HepG2 (cell line): ENCODE results near the gene SLC13A2. TPM values are rescaled to one million over a fixed set of nuclear protein-coding genes. Genes with fewer than 3 reads are reported as not detected.

Source experiments
- ATAC-seq: fragments of 200-7000 bp; cut with Tn5 transposase; 3 replicates; pipeline ENCODE4 v1.9.1; 2020; ENCODE audit warnings: mild to moderate bottlenecking, moderate library complexity
- BruUV-seq: library from RNA; stranded (reverse); fragments of 400-500 nt; replicated peaks from 2 replicates; lab custom pipeline; 2021; lab: Mats Ljungman, UMichigan
- CTCF ChIA-PET: fragments of 300-600 bp; formaldehyde crosslinking; extraction: SDS; loops from one replicate; lab custom pipeline; 2021; ENCODE audit warnings: low total read pairs, inconsistent platforms, low intra/inter-chr PET ratio; lab: Yijun Ruan, JAX
- POLR2A ChIA-PET: fragments of 350-600 bp; sonication (Branson Sonifier 250); formaldehyde crosslinking; loops from one replicate; lab custom pipeline; 2020; ENCODE audit warnings: antibody characterized with exemption, inconsistent platforms; lab: Yijun Ruan, JAX
- DNase-seq: peaks from one replicate; pipeline ENCODE4 v3.0.0-alpha.2; 2015; ENCODE audit warnings: low spot score
- FAIRE-seq: peaks from 3 replicates; lab custom pipeline; 2011; peaks lifted over from hg19 to GRCh38; lab: Jason Lieb, UNC
- H2AFZ ChIP-seq: one replicate; pipeline ENCODE4 v1.6.1; 2011; ENCODE audit warnings: low read length, inconsistent platforms
- H3K27ac ChIP-seq: fragments of 300-600 bp; 3 replicates; pipeline ENCODE4 v1.8.0; 2011; ENCODE audit warnings: mixed run types, mild to moderate bottlenecking, mixed read lengths, low read length, inconsistent platforms; ENCODE audit not compliant: insufficient read depth; ENCODE audit errors: extremely low read length
- H3K27me3 ChIP-seq, 2 experiments: fragments of 200-600 bp in 1 of 2; 2 replicates in 1 of 2; 3 replicates in 1 of 2; pipeline versions ENCODE4 v1.6.0 to v1.8.0; 2011; ENCODE audit warnings: low read length in 2 of 2, mild to moderate bottlenecking in 2 of 2, moderate library complexity in 2 of 2, inconsistent platforms in 1 of 2; ENCODE audit not compliant: insufficient read depth in 2 of 2, control insufficient read depth in 1 of 2
- H3K36me3 ChIP-seq, 2 experiments: fragments of 200-600 bp in 1 of 2; replicated peaks in 1 of 2; 2 replicates in 1 of 2; 3 replicates in 1 of 2; pipeline versions ENCODE4 v1.5.1 to v1.8.0; 2011; ENCODE audit warnings: low read length in 2 of 2, inconsistent platforms in 1 of 2; ENCODE audit not compliant: insufficient read depth in 2 of 2, control insufficient read depth in 1 of 2
- H3K4me1 ChIP-seq: 2 replicates; pipeline ENCODE4 v1.5.1; 2012; ENCODE audit warnings: low read length, inconsistent platforms; ENCODE audit not compliant: insufficient read depth
- H3K4me2 ChIP-seq: 2 replicates; pipeline ENCODE4 v1.6.0; 2011; ENCODE audit warnings: low read depth, low read length, inconsistent platforms
- H3K4me3 ChIP-seq, 3 experiments: fragments of 200-600 bp in 1 of 3; sonication (generic), shearing (Covaris generic) in 1 of 3; replicated peaks in 1 of 3; 2 replicates each; pipeline ENCODE4 v1.5.1; 2011 to 2016; ENCODE audit warnings: low read length in 3 of 3, inconsistent platforms in 2 of 3, low read depth in 2 of 3, mild to moderate bottlenecking in 2 of 3, control low read depth in 1 of 3, mixed read lengths in 1 of 3; ENCODE audit not compliant: insufficient read depth in 1 of 3
- H3K79me2 ChIP-seq: one replicate; pipeline ENCODE4 v1.6.1; 2011; ENCODE audit warnings: low read length, inconsistent platforms; ENCODE audit not compliant: insufficient read depth
- H3K9ac ChIP-seq: 2 replicates; pipeline ENCODE4 v1.6.0; 2011; ENCODE audit warnings: mild to moderate bottlenecking, low read depth, low read length, inconsistent platforms; ENCODE audit not compliant: insufficient read depth
- H3K9me3 ChIP-seq: 2 replicates; pipeline ENCODE4 v1.5.1; 2012; ENCODE audit warnings: mild to moderate bottlenecking, low read length
- H4K20me1 ChIP-seq: 2 replicates; pipeline ENCODE4 v1.6.0; 2011; ENCODE audit warnings: inconsistent platforms, mild to moderate bottlenecking, low read length, moderate library complexity; ENCODE audit not compliant: insufficient read depth
- MLX ChIP-seq: IDR thresholded peaks from 2 replicates; pipeline ENCODE4 v1.6.1; 2016
- ZBTB33 ChIP-seq: sonication (generic); formaldehyde crosslinking; IDR thresholded peaks from 2 replicates; pipeline ENCODE4 v1.4.0; 2020; ENCODE audit warnings: missing genetic modification reagents
- ZBTB38 ChIP-seq: sonication (generic); formaldehyde crosslinking; IDR thresholded peaks from 2 replicates; pipeline ENCODE4 v1.5.1; 2020; ENCODE audit warnings: mild to moderate bottlenecking, missing genetic modification reagents
- WGBS: methylation state at CpG from one replicate; pipeline ENCODE4 v1.1.6; 2017; ENCODE audit warnings: low lambda C conversion rate; 5-methylcytosine and 5-hydroxymethylcytosine counted together
- in situ Hi-C: cut with HindIII; loops from 2 replicates; pipeline ENCODE4 v1.10.0; 2017; ENCODE audit warnings: low pct_unique_long_range_greater_than_20kb; ENCODE audit not compliant: extremely low pct_ligation_motif_present
- intact Hi-C: fragments of 100-400 bp; cut with micrococcal nuclease; formaldehyde crosslinking; loops from one replicate; pipeline ENCODE4 v1.10.0; 2022; ENCODE audit not compliant: unreplicated experiment
- polyA plus RNA-seq, 8 experiments: library from polyadenylated mRNA; depleted of rRNA in 3 of 8; stranded (reverse) in 7 of 8; unstranded in 1 of 8; fragments of >200 nt; fragmentation: Illumina TruSeq in 4 of 8; extraction: Trizol in 4 of 8; gene quantifications; 2 replicates each; pipeline versions ENCODE4 v1.2.1 to v1.2.3, GENCODE V29; 2011 to 2016; ENCODE audit warnings: low read depth in 4 of 8, missing spikeins in 1 of 8, mixed read lengths in 1 of 8; ENCODE audit not compliant: insufficient read depth in 1 of 8
- total RNA-seq, 5 experiments: library from RNA; depleted of rRNA; stranded (reverse); fragments of >200 nt; fragmentation: Illumina TruSeq; extraction: Trizol; gene quantifications; 2 replicates each; pipeline ENCODE4 v1.2.3, GENCODE V29; 2016; ENCODE audit warnings: low read depth in 1 of 5

Gene SLC13A2
- total and polyA plus RNA-seq, 2 of the 13 experiments (the other 11 are each of a cell fraction or from before 2014, with no cell fraction given), result 0.07 TPM; not detected in 1

GRCh38 chr17:28547096-28547622 lies 73.7 kb downstream of the SLC13A2 start:
- FAIRE-seq (no peak), DNase-seq (no peak), ATAC-seq (no peak)
- in situ Hi-C loops, result no loop called here
- H3K27ac ChIP-seq, result no peak overlapping the region
- no peak overlapping the region for H3K4me2 ChIP-seq
- intact Hi-C loops, result no loop called here
- WGBS, result 78% methylated on average over 10 of the region's 14 CpGs
- no peak overlapping the region for H3K4me3 ChIP-seq
- peak; percentile 50; the same call in 1 of the 2 replicates for TF ChIP-seq ZBTB38 (CRISPR knock-in tag)
- TF ChIP-seq MLX (CRISPR knock-in tag), result no peak
- peak; percentile 87 for TF ChIP-seq ZBTB33 (CRISPR knock-in tag)
- BruUV-seq, result no TSS peak
- no peak overlapping the region for H3K9ac ChIP-seq
- peaks cover 28% of the 10 kb centered on the region for H3K4me1 ChIP-seq
- H3K79me2 ChIP-seq, result no peaks in the 10 kb centered on the region
- CTCF ChIA-PET, result interaction anchor here (1.9 kb wide), 1 partner anchor 67 kb away, joined by 5 read pairs; the partner anchor contains the start of gene RSKR
- POLR2A ChIA-PET, result no interaction called here
- no peaks in the 10 kb centered on the region for H3K9me3 ChIP-seq
- H3K36me3 ChIP-seq, result no peaks in the 10 kb centered on the region
- H3K27me3 ChIP-seq, result no peaks in the 10 kb centered on the region
- H2AFZ ChIP-seq, result no peak overlapping the region
- H4K20me1 ChIP-seq, result no peaks in the 10 kb centered on the region

Other genes starting within 250 kb of the SLC13A2 start
- gene TMEM97, start 154.4 kb upstream of the SLC13A2 start, total RNA-seq (2016; rRNA removed; fragmentation: Illumina TruSeq; extraction: Trizol), result 111 and 137 TPM in 2 replicates
- 51.5 and 69.6 TPM in 2 replicates for gene TMEM97, start 154.4 kb upstream of the SLC13A2 start, polyA plus RNA-seq (2011; rRNA removed)
- 23.4 and 28.0 TPM in 2 replicates for gene IFT20, start 138.2 kb upstream of the SLC13A2 start, total RNA-seq (2016; rRNA removed; fragmentation: Illumina TruSeq; extraction: Trizol)
- 33.9 and 37.8 TPM in 2 replicates for gene IFT20, start 138.2 kb upstream of the SLC13A2 start, polyA plus RNA-seq (2011; rRNA removed)
- 17.5 and 18.7 TPM in 2 replicates for gene TNFAIP1, start 137.9 kb upstream of the SLC13A2 start, total RNA-seq (2016; rRNA removed; fragmentation: Illumina TruSeq; extraction: Trizol)
- 40.6 and 42.8 TPM in 2 replicates for gene TNFAIP1, start 137.9 kb upstream of the SLC13A2 start, polyA plus RNA-seq (2011; rRNA removed)
- gene POLDIP2, start 116.1 kb upstream of the SLC13A2 start, total RNA-seq (2016; rRNA removed; fragmentation: Illumina TruSeq; extraction: Trizol), result 114 and 127 TPM in 2 replicates
- gene POLDIP2, start 116.1 kb upstream of the SLC13A2 start, polyA plus RNA-seq (2011; rRNA removed), result 85.9 and 86.0 TPM in 2 replicates
- gene SEBOX, start 108.4 kb upstream of the SLC13A2 start, total RNA-seq (2016; rRNA removed; fragmentation: Illumina TruSeq; extraction: Trizol), result not detected in 2 replicates
- not detected in 2 replicates for gene SEBOX, start 108.4 kb upstream of the SLC13A2 start, polyA plus RNA-seq (2011; rRNA removed)
- gene VTN, start 103.3 kb upstream of the SLC13A2 start, total RNA-seq (2016; rRNA removed; fragmentation: Illumina TruSeq; extraction: Trizol), result 43.9 and 108 TPM in 2 replicates
- 131 and 230 TPM in 2 replicates for gene VTN, start 103.3 kb upstream of the SLC13A2 start, polyA plus RNA-seq (2011; rRNA removed)
- 0.25 and 0.73 TPM in 2 replicates for gene SARM1, start 102.0 kb upstream of the SLC13A2 start, total RNA-seq (2016; rRNA removed; fragmentation: Illumina TruSeq; extraction: Trizol)
- gene SARM1, start 102.0 kb upstream of the SLC13A2 start, polyA plus RNA-seq (2011; rRNA removed), result 0.86 and 1.1 TPM in 2 replicates
- 9.4 and 22.6 TPM in 2 replicates for gene SLC46A1, start 67.4 kb upstream of the SLC13A2 start, total RNA-seq (2016; rRNA removed; fragmentation: Illumina TruSeq; extraction: Trizol)
- gene SLC46A1, start 67.4 kb upstream of the SLC13A2 start, polyA plus RNA-seq (2011; rRNA removed), result 19.6 and 25.8 TPM in 2 replicates
- not detected in 2 replicates for gene FOXN1, start 32.7 kb downstream of the SLC13A2 start, total RNA-seq (2016; rRNA removed; fragmentation: Illumina TruSeq; extraction: Trizol)
- 0.01 TPM in 1 of 2 replicates, not detected in the other for gene FOXN1, start 32.7 kb downstream of the SLC13A2 start, polyA plus RNA-seq (2011; rRNA removed)
- 7.8 and 10.4 TPM in 2 replicates for gene UNC119, start 79.0 kb downstream of the SLC13A2 start, total RNA-seq (2016; rRNA removed; fragmentation: Illumina TruSeq; extraction: Trizol)
- gene UNC119, start 79.0 kb downstream of the SLC13A2 start, polyA plus RNA-seq (2011; rRNA removed), result 57.6 and 63.1 TPM in 2 replicates
- gene PIGS, start 97.9 kb downstream of the SLC13A2 start, total RNA-seq (2016; rRNA removed; fragmentation: Illumina TruSeq; extraction: Trizol), result 26.6 and 42.6 TPM in 2 replicates
- 23.5 and 31.7 TPM in 2 replicates for gene PIGS, start 97.9 kb downstream of the SLC13A2 start, polyA plus RNA-seq (2011; rRNA removed)
- gene ALDOC, start 103.3 kb downstream of the SLC13A2 start, total RNA-seq (2016; rRNA removed; fragmentation: Illumina TruSeq; extraction: Trizol), result 15.4 and 16.9 TPM in 2 replicates
- gene ALDOC, start 103.3 kb downstream of the SLC13A2 start, polyA plus RNA-seq (2011; rRNA removed), result 60.9 and 86.5 TPM in 2 replicates
- 98.0 and 105 TPM in 2 replicates for gene SPAG5, start 125.4 kb downstream of the SLC13A2 start, total RNA-seq (2016; rRNA removed; fragmentation: Illumina TruSeq; extraction: Trizol)
- gene SPAG5, start 125.4 kb downstream of the SLC13A2 start, polyA plus RNA-seq (2011; rRNA removed), result 28.2 and 41.4 TPM in 2 replicates
- gene RSKR, start 140.5 kb downstream of the SLC13A2 start, total RNA-seq (2016; rRNA removed; fragmentation: Illumina TruSeq; extraction: Trizol), result 1.9 and 5.0 TPM in 2 replicates
- gene RSKR, start 140.5 kb downstream of the SLC13A2 start, polyA plus RNA-seq (2011; rRNA removed), result 8.6 and 10.4 TPM in 2 replicates
- gene BLTP2, start 171.5 kb downstream of the SLC13A2 start, total RNA-seq (2016; rRNA removed; fragmentation: Illumina TruSeq; extraction: Trizol), result 61.0 and 66.7 TPM in 2 replicates
- 66.9 and 80.9 TPM in 2 replicates for gene BLTP2, start 171.5 kb downstream of the SLC13A2 start, polyA plus RNA-seq (2011; rRNA removed)
- gene SDF2, start 188.3 kb downstream of the SLC13A2 start, total RNA-seq (2016; rRNA removed; fragmentation: Illumina TruSeq; extraction: Trizol), result 39.1 and 58.2 TPM in 2 replicates
- gene SDF2, start 188.3 kb downstream of the SLC13A2 start, polyA plus RNA-seq (2011; rRNA removed), result 58.4 and 61.2 TPM in 2 replicates
- 39.9 TPM in 2 replicates for gene SUPT6H, start 188.6 kb downstream of the SLC13A2 start, total RNA-seq (2016; rRNA removed; fragmentation: Illumina TruSeq; extraction: Trizol)
- gene SUPT6H, start 188.6 kb downstream of the SLC13A2 start, polyA plus RNA-seq (2011; rRNA removed), result 32.7 and 38.0 TPM in 2 replicates
- gene PROCA1, start 238.2 kb downstream of the SLC13A2 start, total RNA-seq (2016; rRNA removed; fragmentation: Illumina TruSeq; extraction: Trizol), result 0.31 and 0.73 TPM in 2 replicates
- gene PROCA1, start 238.2 kb downstream of the SLC13A2 start, polyA plus RNA-seq (2011; rRNA removed), result 0.82 and 1.5 TPM in 2 replicates
- gene RAB34, start 244.2 kb downstream of the SLC13A2 start, total RNA-seq (2016; rRNA removed; fragmentation: Illumina TruSeq; extraction: Trizol), result 0.49 TPM in 1 of 2 replicates, not detected in the other
- not detected in 2 replicates for gene RAB34, start 244.2 kb downstream of the SLC13A2 start, polyA plus RNA-seq (2011; rRNA removed)
- 1,771 and 1,936 TPM in 2 replicates for gene RPL23A, start 246.3 kb downstream of the SLC13A2 start, total RNA-seq (2016; rRNA removed; fragmentation: Illumina TruSeq; extraction: Trizol)
- gene RPL23A, start 246.3 kb downstream of the SLC13A2 start, polyA plus RNA-seq (2011; rRNA removed), result 1,550 and 1,876 TPM in 2 replicates